Esophagus muscularis mucosa (tissue), 3 donors: ENCODE measurements around the gene COL6A3.

ENCODE experiments used
- CTCF ChIP-seq, 3 experiments: fragments of 200-600 bp in 2 of 3; fragments of 450-650 bp in 1 of 3; sonication (generic) in 2 of 3; IDR thresholded peaks; one replicate each; pipeline ENCODE4 v1.5.1; 2017 to 2019; ENCODE audit warnings: antibody characterized with exemption in 3 of 3, mild to moderate bottlenecking in 2 of 3, moderate library complexity in 1 of 3
- POLR2A ChIP-seq: fragments of 450-650 bp; IDR thresholded peaks from one replicate; pipeline ENCODE4 v1.6.1; 2017; ENCODE audit warnings: antibody characterized with exemption, moderate library complexity, mild to moderate bottlenecking, low read depth
- POLR2AphosphoS5 ChIP-seq, 2 donors: sonication (generic); formaldehyde crosslinking; IDR thresholded peaks; one replicate each; pipeline ENCODE4 v1.6.1; 2017; ENCODE audit warnings: antibody characterized with exemption in 2 of 2

GRCh38 chr2:237388036-237388435, 25.9 kb downstream of the COL6A3 start:
- no peak for TF ChIP-seq CTCF (IDR thresholded peaks at IDR 0.05)
- TF ChIP-seq POLR2A: no peak
- TF ChIP-seq POLR2AphosphoS5 (IDR thresholded peaks at IDR 0.05): no peak
